Endothelial cell of umbilical vein (primary cell): Measurements from ENCODE around the gene DEFB129. TPM values are rescaled to one million over a fixed set of nuclear protein-coding genes. Genes with fewer than 3 reads are reported as not detected.

Experiments used
- BruUV-seq: library from RNA; stranded (reverse); fragments of 400-500 nt; replicated peaks from 2 replicates; lab custom pipeline; 2021; lab: Mats Ljungman, UMichigan
- CTCF ChIA-PET: fragments of 300-600, 350-600 bp; sonication (Branson Sonifier 250); formaldehyde crosslinking; loops from one replicate; lab custom pipeline; 2021; ENCODE audit warnings: antibody characterized with exemption, inconsistent platforms; lab: Charles Lee
- POLR2A ChIA-PET: fragments of 300-600, 350-600 bp; sonication (Branson Sonifier 250); formaldehyde crosslinking; loops from one replicate; lab custom pipeline; 2021; ENCODE audit warnings: antibody characterized with exemption, inconsistent platforms; lab: Charles Lee
- DNase-seq: peaks from one replicate; pipeline ENCODE4 v3.0.0-alpha.2; 2011; ENCODE audit warnings: low read depth, low spot score
- FAIRE-seq: peaks from 2 replicates; lab custom pipeline; 2011; peaks lifted over from hg19 to GRCh38; lab: Jason Lieb, UNC
- H2AFZ ChIP-seq: 2 replicates; pipeline ENCODE4 v1.6.0; 2012; ENCODE audit warnings: low read depth, low read length, control low read depth, inconsistent platforms
- H3K27ac ChIP-seq: 2 replicates; pipeline ENCODE4 v1.5.1; 2011; ENCODE audit warnings: low read depth, mild to moderate bottlenecking, control low read depth, low read length, moderate library complexity; ENCODE audit not compliant: insufficient read depth
- H3K27me3 ChIP-seq, 2 experiments: 2 replicates each; pipeline versions ENCODE4 v1.6.0 to v1.6.1; 2011; ENCODE audit warnings: low read length in 2 of 2, mixed read lengths in 1 of 2; ENCODE audit not compliant: control insufficient read depth in 2 of 2, insufficient read depth in 2 of 2
- H3K36me3 ChIP-seq, 2 experiments: 2 replicates in 1 of 2; 3 replicates in 1 of 2; pipeline ENCODE4 v1.5.1; 2011; ENCODE audit warnings: low read length in 2 of 2, mild to moderate bottlenecking in 1 of 2, moderate library complexity in 1 of 2; ENCODE audit not compliant: control insufficient read depth in 2 of 2, insufficient read depth in 2 of 2; ENCODE audit errors: extremely low read depth in 1 of 2
- H3K4me1 ChIP-seq: 3 replicates; pipeline ENCODE4 v1.5.1; 2011; ENCODE audit warnings: mild to moderate bottlenecking, low read length; ENCODE audit not compliant: control insufficient read depth, insufficient read depth; ENCODE audit errors: extremely low read depth
- H3K4me2 ChIP-seq: 2 replicates; pipeline ENCODE4 v1.6.1; 2011; ENCODE audit warnings: low read length, control low read depth, mixed read lengths; ENCODE audit not compliant: insufficient read depth
- H3K4me3 ChIP-seq, 3 experiments: fragments of 200-600 bp in 1 of 3; sonication (generic), shearing (Covaris generic) in 1 of 3; replicated peaks in 1 of 3; 2 replicates each; pipeline ENCODE4 v1.5.1; 2011 to 2016; ENCODE audit warnings: control low read depth in 3 of 3, low read length in 3 of 3, mild to moderate bottlenecking in 2 of 3, inconsistent platforms in 1 of 3, low read depth in 1 of 3, moderate library complexity in 1 of 3; ENCODE audit not compliant: insufficient read depth in 1 of 3
- H3K79me2 ChIP-seq: 2 replicates; pipeline ENCODE4 v1.6.0; 2012; ENCODE audit warnings: low read length, inconsistent platforms; ENCODE audit not compliant: control insufficient read depth, insufficient read depth
- H3K9ac ChIP-seq: replicated peaks from 2 replicates; pipeline ENCODE3; 2011; ENCODE audit warnings: low read length, control low read depth; ENCODE audit not compliant: insufficient read depth; ENCODE audit errors: extremely low read depth
- H3K9me1 ChIP-seq: replicated peaks from 3 replicates; pipeline ENCODE4 v1.6.0; 2011; ENCODE audit warnings: mild to moderate bottlenecking, low read length; ENCODE audit not compliant: control insufficient read depth, insufficient read depth; ENCODE audit errors: extremely low read depth
- H3K9me3 ChIP-seq: replicated peaks from 2 replicates; pipeline ENCODE4 v1.5.1; 2012; ENCODE audit warnings: low read length, inconsistent platforms; ENCODE audit not compliant: control insufficient read depth, insufficient read depth
- H4K20me1 ChIP-seq: replicated peaks from 2 replicates; pipeline ENCODE3; 2011; ENCODE audit warnings: mild to moderate bottlenecking, low read length; ENCODE audit not compliant: control insufficient read depth, insufficient read depth; ENCODE audit errors: extremely low read depth
- CTCF ChIP-seq, 2 donors: IDR thresholded peaks; 1 replicate in 1 of 2; 2 replicates in 1 of 2; pipeline ENCODE4 v1.5.1; 2011; ENCODE audit warnings: low read length in 2 of 2, mild to moderate bottlenecking in 2 of 2, moderate library complexity in 2 of 2, control low read depth in 1 of 2, inconsistent platforms in 1 of 2, low read depth in 1 of 2; ENCODE audit not compliant: insufficient read depth in 1 of 2; ENCODE audit errors: extremely low read depth in 1 of 2
- EZH2 ChIP-seq: IDR thresholded peaks from 2 replicates; pipeline ENCODE4 v1.6.1; 2012; ENCODE audit warnings: borderline replicate concordance, low read depth, mild to moderate bottlenecking, moderate library complexity, low read length, inconsistent platforms; ENCODE audit not compliant: severe bottlenecking
- FOS ChIP-seq: IDR thresholded peaks from 2 replicates; pipeline ENCODE4 v1.6.1; 2011; ENCODE audit warnings: mild to moderate bottlenecking, low read length, moderate library complexity, borderline replicate concordance; ENCODE audit not compliant: insufficient read depth
- GATA2 ChIP-seq: IDR thresholded peaks from 2 replicates; pipeline ENCODE4 v1.7.0; 2011; ENCODE audit warnings: low read depth, mild to moderate bottlenecking, moderate library complexity, mixed read lengths, low read length; ENCODE audit not compliant: insufficient read length, insufficient read depth
- JUN ChIP-seq: IDR thresholded peaks from 2 replicates; pipeline ENCODE4 v1.6.1; 2011; ENCODE audit warnings: borderline replicate concordance, low read depth; ENCODE audit not compliant: insufficient read length, insufficient read depth
- MAX ChIP-seq: IDR thresholded peaks from 2 replicates; pipeline ENCODE4 v1.6.1; 2011; ENCODE audit not compliant: insufficient read depth, insufficient read length
- MYC ChIP-seq: IDR thresholded peaks from one replicate; pipeline ENCODE4 v1.6.1; 2011; ENCODE audit warnings: mild to moderate bottlenecking, low read depth, low read length
- POLR2A ChIP-seq: IDR thresholded peaks from 2 replicates; pipeline ENCODE4 v1.6.1; 2012; ENCODE audit warnings: low read depth, mild to moderate bottlenecking, control low read depth, low read length
- dilution Hi-C: fragments of 300-500 bp; cut with MboI; formaldehyde crosslinking; loops from one replicate; pipeline ENCODE4 v1.15.0; 2019; ENCODE audit warnings: low sequenced_read_pairs; ENCODE audit not compliant: extremely low pct_ligation_motif_present
- intact Hi-C: fragments of 100-400 bp; cut with micrococcal nuclease; formaldehyde crosslinking; loops from one replicate; pipeline ENCODE4 v1.10.0; 2022
- polyA plus RNA-seq, 4 experiments: library from polyadenylated mRNA; depleted of rRNA in 3 of 4; stranded (reverse) in 3 of 4; unstranded in 1 of 4; fragments of >200 nt; gene quantifications; 2 replicates each; pipeline versions ENCODE4 v1.2.1 to v1.2.3, GENCODE V29; 2011 to 2012; ENCODE audit warnings: missing spikeins in 1 of 4
- total RNA-seq: library from RNA; stranded (reverse); gene quantifications from 2 replicates; pipeline ENCODE4 v1.2.3, GENCODE V29; 2021

Gene DEFB129
- total and polyA plus RNA-seq, 2 donors (not counting 3 experiments of a cell fraction or from before 2014, with no cell fraction given), result not detected

GRCh38 chr20:237929-238328 is 10.9 kb downstream of the DEFB129 start:
- dilution Hi-C loops (no loop called here), intact Hi-C loops (no loop called here)
- H3K36me3 ChIP-seq, result no peaks in the 10 kb centered on the region
- H3K4me1 ChIP-seq, result no peaks in the 10 kb centered on the region
- no peaks in the 10 kb centered on the region for H3K9me3 ChIP-seq
- H3K4me3 ChIP-seq, result no peak overlapping the region
- CTCF ChIA-PET, result interaction anchor here (0.9 to 1.0 kb wide), 2 partner anchors 24 to 92 kb away, joined by 3 to 4 read pairs; no protein-coding TSS in a partner anchor
- DNase-seq, result no peak
- peaks cover 3% of the 10 kb centered on the region for H3K9me1 ChIP-seq
- no peak overlapping the region for H3K27ac ChIP-seq
- BruUV-seq, result no TSS peak
- POLR2A ChIA-PET, result no interaction called here
- peaks cover 7 to 13% of the 10 kb centered on the region in 2 experiments for H3K27me3 ChIP-seq
- H4K20me1 ChIP-seq, result no peaks in the 10 kb centered on the region
- H3K79me2 ChIP-seq, result no peaks in the 10 kb centered on the region
- TF ChIP-seq MAX (no peak), JUN (no peak), EZH2 (no peak), POLR2A (no peak), GATA2 (no peak), FOS (no peak), CTCF (IDR thresholded peaks at IDR 0.05; ENCODE audit: extremely low read depth in 1 of 2, insufficient read depth in 1 of 2, low read depth in 1 of 2, low read length in 2 of 2) (no peak), MYC (no peak)
- no peak overlapping the region for H3K9ac ChIP-seq
- FAIRE-seq, result no peak
- no peak overlapping the region for H2AFZ ChIP-seq
- no peak overlapping the region for H3K4me2 ChIP-seq
